HG03442 (cell line): ENCODE results near the gene CXCL13.
"Not testable (repeated sequence)": the region's sequence is repeated elsewhere in the genome, so short reads cannot be mapped to it uniquely, and the experiment has no call there.

Experiments used
- ATAC-seq: cut with Tn5 transposase; IDR thresholded peaks from one replicate; pipeline ENCODE4 v1.9.1; 2021; ENCODE audit warnings: mild to moderate bottlenecking, moderate library complexity; ENCODE audit not compliant: unreplicated experiment

The CXCL13 gene

DNA sequence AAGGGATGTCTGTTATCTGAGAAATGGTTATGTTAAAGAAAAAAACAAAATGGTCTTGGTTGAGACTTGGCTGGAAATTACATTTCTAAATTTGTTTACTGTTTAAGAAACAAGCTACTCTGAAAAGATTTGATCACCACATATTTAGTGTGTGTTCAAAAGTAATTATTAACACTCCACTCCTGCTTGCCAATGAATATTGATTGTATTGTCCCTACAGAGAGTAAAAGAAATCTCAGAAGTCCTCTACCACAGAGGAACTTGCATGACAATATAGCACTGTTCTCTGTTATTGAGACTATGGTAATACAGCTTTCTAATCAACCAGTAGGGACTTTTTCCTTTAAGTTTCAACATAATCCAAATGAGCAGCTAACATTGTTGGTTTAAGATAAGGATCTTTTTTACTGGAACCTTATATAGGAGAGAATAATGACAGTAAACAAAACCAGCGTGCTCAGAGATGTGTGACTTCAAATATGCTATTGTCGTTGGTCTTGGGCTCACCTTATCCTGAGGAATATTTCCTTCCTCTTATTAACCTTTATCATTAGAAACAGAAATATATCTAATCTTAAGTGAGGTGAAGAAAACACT is 47.6 kb downstream of the CXCL13 start:
- no peak for ATAC-seq

DNA sequence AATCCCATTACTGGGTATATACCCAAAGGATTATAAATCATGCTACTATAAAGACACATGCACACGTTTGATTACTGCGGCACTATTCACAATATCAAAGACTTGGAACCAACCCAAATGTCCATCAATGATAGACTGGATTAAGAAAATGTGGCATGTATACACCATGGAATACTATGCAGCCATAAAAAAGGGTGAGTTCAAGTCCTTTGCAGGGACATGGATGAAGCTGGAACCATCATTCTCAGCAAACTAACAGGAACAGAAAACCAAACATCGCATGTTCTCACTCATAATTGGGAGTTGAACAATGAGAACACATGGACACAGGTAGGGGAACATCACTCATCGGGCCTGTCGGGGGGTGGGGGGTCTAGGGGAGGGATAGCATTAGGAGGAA is 54.7 kb downstream of the CXCL13 start:
- not testable (repeated sequence) for ATAC-seq
